Ovary (tissue), 9 donors: ENCODE measurements around the gene NAB1. TPM values are rescaled to one million over a fixed set of nuclear protein-coding genes. Genes with fewer than 3 reads are reported as not detected.

Experiments used
- DNase-seq, 5 donors: peaks; one replicate each; pipeline ENCODE4 v3.0.0-alpha.2; 2019 to 2020
- H3K27ac ChIP-seq, 2 donors: fragments of 200-600 bp; one replicate each; pipeline versions ENCODE4 v1.5.1 to v1.8.0; 2019 to 2022
- H3K27me3 ChIP-seq: fragments of 200-600 bp; one replicate; pipeline ENCODE4 v1.8.0; 2022
- H3K36me3 ChIP-seq: fragments of 200-600 bp; sonication (generic); one replicate; pipeline ENCODE4 v1.5.1; 2019
- H3K4me1 ChIP-seq: one replicate; pipeline ENCODE4 v1.8.1; 2013; ENCODE audit warnings: mild to moderate bottlenecking, moderate library complexity; ENCODE audit not compliant: insufficient read depth
- H3K4me3 ChIP-seq: fragments of 200-600 bp; sonication (generic); one replicate; pipeline ENCODE4 v1.5.1; 2017
- H3K9me3 ChIP-seq, 2 donors: fragments of 200-600 bp in 1 of 2; sonication (generic) in 1 of 2; one replicate each; pipeline versions ENCODE4 v1.5.1 to v1.8.1; 2013 to 2019; ENCODE audit warnings: mild to moderate bottlenecking in 1 of 2, moderate library complexity in 1 of 2
- EP300 ChIP-seq: sonication (generic); formaldehyde crosslinking; IDR thresholded peaks from one replicate; pipeline ENCODE4 v1.6.1; 2017; ENCODE audit warnings: antibody characterized with exemption
- POLR2A ChIP-seq: fragments of 450-650 bp; IDR thresholded peaks from one replicate; pipeline ENCODE4 v1.6.1; 2017; ENCODE audit warnings: antibody characterized with exemption, mild to moderate bottlenecking, moderate library complexity
- WGBS, 3 donors: extraction: QIAGEN DNeasy Blood & Tissue Kit in 1 of 3; methylation state at CpG; one replicate each; pipeline versions ENCODE4 v1.1.5 to v1.1.7; 2013 to 2017; 5-methylcytosine and 5-hydroxymethylcytosine counted together
- intact Hi-C, 4 donors: fragments of 100-400 bp; cut with DNase I; formaldehyde crosslinking; loops; one replicate each; pipeline versions ENCODE4 v1.11.0 to v1.15.1; 2022 to 2023
- polyA plus RNA-seq, 2 donors: library from polyadenylated mRNA; stranded (reverse); fragments of 200-250 nt in 1 of 2; fragments of 350-450 nt in 1 of 2; fragmentation: Illumina TruSeq in 1 of 2; extraction: RNeasy Lipid Tissue Mini Kit (QIAGEN cat#74804) in 1 of 2; gene quantifications; one replicate each; pipeline ENCODE4 v1.2.3, GENCODE V29; 2013 to 2014
- total RNA-seq, 7 donors: library from RNA; depleted of rRNA in 2 of 7; stranded (reverse); fragments of >200 nt in 2 of 7; fragmentation: NEBNext Ultra II Directional in 3 of 7; extraction: Animal tissue kit (Norgen Biotek cat#: 25700) in 3 of 7; gene quantifications; one replicate each; pipeline versions ENCODE4 v1.1.0 to v1.2.4, GENCODE V29; 2016 to 2023
- TF ChIP-seq, protein P1 (sequence below), 3 donors: fragments of 450-650 bp in 2 of 3; fragments of 200-600 bp in 1 of 3; IDR thresholded peaks; one replicate each; pipeline versions ENCODE4 v1.5.1 to v1.8.0; 2016 to 2022; ENCODE audit warnings: antibody characterized with exemption in 3 of 3, mild to moderate bottlenecking in 1 of 3
- donor health status: DM: no; HTN: no; CAD: no; lungs with moderate emphysema.
- donor health status: DM: no; HTN: no; CAD: no.
- donor health status: Bipolar disorder and iron deficiency.
- donor health status: DM: yes; HTN: yes; CAD: no.
- donor health status: DM: no; HTN: no; CAD: no.
- donor health status: DM: yes; HTN: yes; CAD: no.

Gene NAB1
- total and polyA plus RNA-seq, 9 donors: 17.5 to 53.7 (median 39.8) TPM

DNA sequence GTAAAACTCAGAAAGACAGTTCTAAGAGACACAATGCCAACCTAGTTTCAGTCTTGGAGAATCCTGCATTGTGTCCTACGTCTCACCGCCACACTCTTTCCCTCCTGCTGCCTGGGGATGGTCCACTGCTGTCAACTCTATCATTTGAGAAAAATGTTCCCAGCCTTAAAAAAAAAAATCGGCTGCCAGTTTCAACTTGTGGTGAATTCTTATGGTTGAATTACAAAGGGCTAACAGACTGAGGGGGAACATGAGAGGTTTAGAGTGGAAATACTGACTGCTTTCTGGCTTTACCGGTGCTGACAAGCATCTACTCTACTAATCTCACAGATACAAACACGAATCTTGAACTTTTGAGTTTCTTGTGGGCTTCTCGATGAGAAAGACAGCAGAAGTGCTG is 74.0 kb downstream of the NAB1 start:
- no peak overlapping the region for H3K4me3 ChIP-seq
- intact Hi-C loops: no loop called here
- no peak overlapping the region for H3K27ac ChIP-seq
- DNase-seq: no peak
- WGBS, 3 donors: 84 to 90% (median 89%) methylated on average over 6 of the region's 6 CpGs
- no peaks in the 10 kb centered on the region for H3K36me3 ChIP-seq
- H3K4me1 ChIP-seq: no peaks in the 10 kb centered on the region
- TF ChIP-seq EP300 (no peak), POLR2A (no peak)
- TF ChIP-seq, protein P1, sequence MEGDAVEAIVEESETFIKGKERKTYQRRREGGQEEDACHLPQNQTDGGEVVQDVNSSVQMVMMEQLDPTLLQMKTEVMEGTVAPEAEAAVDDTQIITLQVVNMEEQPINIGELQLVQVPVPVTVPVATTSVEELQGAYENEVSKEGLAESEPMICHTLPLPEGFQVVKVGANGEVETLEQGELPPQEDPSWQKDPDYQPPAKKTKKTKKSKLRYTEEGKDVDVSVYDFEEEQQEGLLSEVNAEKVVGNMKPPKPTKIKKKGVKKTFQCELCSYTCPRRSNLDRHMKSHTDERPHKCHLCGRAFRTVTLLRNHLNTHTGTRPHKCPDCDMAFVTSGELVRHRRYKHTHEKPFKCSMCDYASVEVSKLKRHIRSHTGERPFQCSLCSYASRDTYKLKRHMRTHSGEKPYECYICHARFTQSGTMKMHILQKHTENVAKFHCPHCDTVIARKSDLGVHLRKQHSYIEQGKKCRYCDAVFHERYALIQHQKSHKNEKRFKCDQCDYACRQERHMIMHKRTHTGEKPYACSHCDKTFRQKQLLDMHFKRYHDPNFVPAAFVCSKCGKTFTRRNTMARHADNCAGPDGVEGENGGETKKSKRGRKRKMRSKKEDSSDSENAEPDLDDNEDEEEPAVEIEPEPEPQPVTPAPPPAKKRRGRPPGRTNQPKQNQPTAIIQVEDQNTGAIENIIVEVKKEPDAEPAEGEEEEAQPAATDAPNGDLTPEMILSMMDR (IDR thresholded peaks at IDR 0.05): no peak
- no peaks in the 10 kb centered on the region for H3K9me3 ChIP-seq
- no peaks in the 10 kb centered on the region for H3K27me3 ChIP-seq

DNA sequence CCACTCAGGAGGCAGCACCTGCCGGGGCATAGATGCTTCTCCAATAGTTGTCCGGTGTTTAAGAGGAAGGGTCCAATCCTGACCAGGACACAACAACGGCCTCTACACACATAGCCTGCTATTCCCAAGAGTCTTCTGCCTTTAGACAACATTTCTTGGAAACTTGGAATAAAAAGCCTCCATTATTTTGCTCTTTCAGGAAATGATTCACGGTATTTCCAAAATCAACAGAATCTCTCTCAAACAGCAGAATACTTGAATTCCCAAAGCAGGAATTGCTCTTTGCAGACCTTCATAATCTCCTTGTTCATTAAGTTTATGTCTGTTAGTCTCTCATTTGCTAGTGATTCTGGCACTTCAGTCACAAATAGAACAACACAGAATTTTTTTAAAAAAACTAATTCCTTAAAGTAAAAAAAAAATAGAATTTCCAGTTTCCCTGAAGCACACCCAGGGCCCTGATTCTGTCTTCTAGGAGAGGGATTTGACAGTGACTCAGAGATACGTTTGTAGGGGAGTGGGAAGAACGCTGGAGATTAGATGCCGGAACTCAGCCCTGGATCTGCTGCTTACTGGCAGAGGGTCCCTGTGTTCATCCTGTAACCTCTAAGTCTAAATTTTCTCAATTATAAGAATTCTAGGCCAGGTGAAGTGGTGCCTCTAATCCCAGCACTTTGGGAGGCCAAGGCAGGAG is 74.7 kb downstream of the NAB1 start:
- intact Hi-C loops: no loop called here
- H3K27ac ChIP-seq: no peak overlapping the region
- no peak for DNase-seq
- H3K27me3 ChIP-seq: no peaks in the 10 kb centered on the region
- no peaks in the 10 kb centered on the region for H3K4me1 ChIP-seq
- no peak overlapping the region for H3K4me3 ChIP-seq
- WGBS, 3 donors: 55 to 60% (median 60%) methylated on average over 7 of the region's 7 CpGs
- H3K9me3 ChIP-seq: no peaks in the 10 kb centered on the region
- TF ChIP-seq POLR2A (no peak), EP300 (no peak)
- TF ChIP-seq, protein P1 (IDR thresholded peaks at IDR 0.05): no peak
- H3K36me3 ChIP-seq: no peaks in the 10 kb centered on the region

DNA sequence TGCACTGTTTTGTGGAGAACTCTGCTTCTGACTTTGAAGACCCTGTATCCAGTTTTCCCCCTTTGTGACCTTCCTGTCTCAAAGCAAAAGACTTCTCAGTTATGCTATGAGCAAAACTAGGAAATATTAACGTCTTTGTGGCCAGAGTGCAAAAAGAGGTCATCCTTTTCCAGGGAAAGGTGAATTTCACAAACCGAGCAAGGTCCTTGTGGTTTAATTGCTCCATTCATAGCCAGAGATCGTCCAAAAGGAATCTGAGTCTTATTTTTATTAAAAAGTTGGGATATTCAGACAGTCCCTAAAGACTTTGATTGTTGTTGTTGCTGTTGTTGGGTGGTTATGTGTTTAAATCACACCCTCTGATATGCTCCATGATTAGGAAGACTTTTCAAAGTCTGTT is 77.4 kb downstream of the NAB1 start:
- 26 to 40% (median 28%) methylated on average over 3 of the region's 3 CpGs for WGBS, 3 donors
- Histone ChIP-seq H3K9me3 (no peaks in the 10 kb centered on the region), H3K4me3 (no peak overlapping the region), H3K36me3 (no peaks in the 10 kb centered on the region), H3K27me3 (no peaks in the 10 kb centered on the region), H3K27ac (no peak overlapping the region), H3K4me1 (no peaks in the 10 kb centered on the region)
- no peak for TF ChIP-seq POLR2A
- no peak for TF ChIP-seq EP300
- TF ChIP-seq, protein P1 (IDR thresholded peaks at IDR 0.05): no peak
- intact Hi-C loops: no loop called here
- no peak for DNase-seq

DNA sequence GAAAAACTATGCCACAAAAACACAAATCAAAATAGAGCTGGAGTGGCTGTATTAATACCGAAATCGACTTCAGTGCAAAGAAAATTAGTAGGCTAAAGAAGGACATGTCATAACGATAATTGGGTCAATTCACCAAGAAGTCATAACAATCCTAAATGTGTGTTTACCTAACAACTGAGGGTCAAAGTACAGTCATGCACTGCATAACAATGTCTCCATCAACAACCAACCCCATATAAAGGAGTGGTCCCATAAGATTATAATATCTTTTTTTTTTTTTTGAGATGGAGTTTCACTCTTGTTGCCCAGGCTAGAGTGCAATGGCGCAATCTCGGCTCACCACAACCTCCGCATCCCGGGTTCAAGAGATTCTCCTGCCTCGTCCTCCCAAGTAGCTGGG is 87.5 kb downstream of the NAB1 start:
- Histone ChIP-seq H3K36me3 (no peaks in the 10 kb centered on the region), H3K27ac (no peak overlapping the region), H3K4me1 (no peaks in the 10 kb centered on the region), H3K4me3 (no peak overlapping the region), H3K9me3 (no peaks in the 10 kb centered on the region), H3K27me3 (no peaks in the 10 kb centered on the region)
- TF ChIP-seq, protein P1 (IDR thresholded peaks at IDR 0.05): no peak
- WGBS, 3 donors: 96 to 97% (median 97%) methylated on average over 8 of the region's 8 CpGs
- intact Hi-C loops: no loop called here
- DNase-seq: no peak
